Measurements from ENCODE around the gene PSMD6. TPM values are rescaled to one million over a fixed set of nuclear protein-coding genes. Genes with fewer than 3 reads are reported as not detected.

PSMD6 gene
- polyA plus RNA-seq, 1 donor from 2014 or later = 150 TPM

DNA sequence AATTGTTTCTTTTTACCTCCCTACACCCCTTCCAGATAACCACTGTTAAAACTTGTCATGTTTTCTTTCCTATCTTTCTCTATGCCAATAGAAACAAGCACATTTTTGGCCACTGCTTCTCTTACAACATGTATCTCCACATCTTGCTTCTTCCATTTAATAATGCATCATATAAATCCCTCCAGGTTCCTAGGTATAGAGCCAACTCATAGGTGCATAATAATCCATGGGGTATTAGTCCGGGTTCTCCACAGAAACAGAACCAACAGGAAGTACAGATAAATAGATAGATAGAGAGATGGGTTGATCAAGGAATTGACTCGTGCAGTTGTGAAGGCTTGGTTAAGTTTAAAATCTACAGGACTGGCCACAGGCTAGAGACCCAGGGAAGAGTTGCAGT is 41.5 kb upstream of the PSMD6 start:
- Histone ChIP-seq H3K27me3 (ENCODE audit: insufficient read depth, low read depth, low read length) (no peaks in the 10 kb centered on the region), H4K20me1 (ENCODE audit: insufficient read depth) (no peaks in the 10 kb centered on the region)
- no peak for TF ChIP-seq EZH2 (IDR thresholded peaks at IDR 0.05; ENCODE audit: borderline replicate concordance, insufficient read depth, low read length, poor library complexity, severe bottlenecking)
- no peak for TF ChIP-seq TAF1 (IDR thresholded peaks at IDR 0.05; ENCODE audit: low read depth)
- no peak for TF ChIP-seq MXI1 (conservative IDR thresholded peaks at IDR 0.05; ENCODE audit: poor library complexity, severe bottlenecking)
- no peak for TF ChIP-seq SMC3 (conservative IDR thresholded peaks at IDR 0.05; ENCODE audit: poor library complexity)
- TF ChIP-seq, protein P1, sequence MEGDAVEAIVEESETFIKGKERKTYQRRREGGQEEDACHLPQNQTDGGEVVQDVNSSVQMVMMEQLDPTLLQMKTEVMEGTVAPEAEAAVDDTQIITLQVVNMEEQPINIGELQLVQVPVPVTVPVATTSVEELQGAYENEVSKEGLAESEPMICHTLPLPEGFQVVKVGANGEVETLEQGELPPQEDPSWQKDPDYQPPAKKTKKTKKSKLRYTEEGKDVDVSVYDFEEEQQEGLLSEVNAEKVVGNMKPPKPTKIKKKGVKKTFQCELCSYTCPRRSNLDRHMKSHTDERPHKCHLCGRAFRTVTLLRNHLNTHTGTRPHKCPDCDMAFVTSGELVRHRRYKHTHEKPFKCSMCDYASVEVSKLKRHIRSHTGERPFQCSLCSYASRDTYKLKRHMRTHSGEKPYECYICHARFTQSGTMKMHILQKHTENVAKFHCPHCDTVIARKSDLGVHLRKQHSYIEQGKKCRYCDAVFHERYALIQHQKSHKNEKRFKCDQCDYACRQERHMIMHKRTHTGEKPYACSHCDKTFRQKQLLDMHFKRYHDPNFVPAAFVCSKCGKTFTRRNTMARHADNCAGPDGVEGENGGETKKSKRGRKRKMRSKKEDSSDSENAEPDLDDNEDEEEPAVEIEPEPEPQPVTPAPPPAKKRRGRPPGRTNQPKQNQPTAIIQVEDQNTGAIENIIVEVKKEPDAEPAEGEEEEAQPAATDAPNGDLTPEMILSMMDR (IDR thresholded peaks at IDR 0.05; ENCODE audit: poor library complexity, severe bottlenecking) = no peak
- TF ChIP-seq EP300 (conservative IDR thresholded peaks at IDR 0.05; ENCODE audit: poor library complexity, severe bottlenecking) = no peak

DNA sequence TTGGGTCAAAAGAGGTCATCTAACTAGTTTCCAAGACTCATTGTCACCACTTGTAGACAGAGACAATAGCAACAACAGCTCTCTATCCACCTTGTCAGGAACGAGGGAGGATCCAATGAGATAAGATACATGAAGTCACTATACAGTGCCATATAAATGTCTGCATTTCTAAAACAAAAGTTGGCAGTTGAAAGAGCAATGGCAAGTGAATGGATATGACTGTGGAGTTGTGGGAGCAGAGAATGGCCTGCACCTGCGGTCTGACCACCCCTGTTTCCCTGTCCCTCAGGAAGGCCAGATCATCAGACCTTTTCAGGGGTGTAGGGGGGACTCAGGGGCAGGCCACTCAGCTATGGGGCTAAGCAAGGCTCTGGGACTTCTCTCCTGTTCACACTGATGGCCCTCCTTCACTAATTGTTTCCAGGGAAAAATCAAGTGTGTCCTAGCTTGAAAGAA is 40.7 kb upstream of the PSMD6 start:
- Histone ChIP-seq H3K27me3 (ENCODE audit: insufficient read depth, low read depth, low read length) (no peaks in the 10 kb centered on the region), H3F3A (ENCODE audit: insufficient read depth, low read length, poor library complexity, severe bottlenecking) (no peaks in the 10 kb centered on the region), H3K4me2 (ENCODE audit: low read length) (no peak overlapping the region), H3K9me3 (ENCODE audit: low read length) (no peaks in the 10 kb centered on the region), H4K20me1 (ENCODE audit: insufficient read depth) (no peaks in the 10 kb centered on the region), H3K9me2 (ENCODE audit: insufficient read depth, low read length) (no peaks in the 10 kb centered on the region), H3K4me3 (ENCODE audit: low read length) (no peak overlapping the region), H2AFZ (ENCODE audit: low read depth, low read length) (no peak overlapping the region), H3K27ac (ENCODE audit: low read length) (no peak overlapping the region), H3K36me3 (ENCODE audit: insufficient read depth, low read length) (no peaks in the 10 kb centered on the region), H3K79me2 (replicated peaks; ENCODE audit: insufficient read depth, low read length) (no peaks in the 10 kb centered on the region), H3K9ac (ENCODE audit: low read length) (no peak overlapping the region)
- TF ChIP-seq, protein P1 (IDR thresholded peaks at IDR 0.05; ENCODE audit: poor library complexity, severe bottlenecking) = no peak
- TF ChIP-seq EZH2 (IDR thresholded peaks at IDR 0.05; ENCODE audit: borderline replicate concordance, insufficient read depth, low read length, poor library complexity, severe bottlenecking) = no peak
- no peak for TF ChIP-seq POLR2AphosphoS5 (IDR thresholded peaks at IDR 0.05)
- no peak for TF ChIP-seq MXI1 (conservative IDR thresholded peaks at IDR 0.05; ENCODE audit: poor library complexity, severe bottlenecking)
- TF ChIP-seq TAF1 (IDR thresholded peaks at IDR 0.05; ENCODE audit: low read depth) = no peak
- no peak for TF ChIP-seq RAD21 (conservative IDR thresholded peaks at IDR 0.05)
- no peak for TF ChIP-seq SMC3 (conservative IDR thresholded peaks at IDR 0.05; ENCODE audit: poor library complexity)
- TF ChIP-seq, protein P2, sequence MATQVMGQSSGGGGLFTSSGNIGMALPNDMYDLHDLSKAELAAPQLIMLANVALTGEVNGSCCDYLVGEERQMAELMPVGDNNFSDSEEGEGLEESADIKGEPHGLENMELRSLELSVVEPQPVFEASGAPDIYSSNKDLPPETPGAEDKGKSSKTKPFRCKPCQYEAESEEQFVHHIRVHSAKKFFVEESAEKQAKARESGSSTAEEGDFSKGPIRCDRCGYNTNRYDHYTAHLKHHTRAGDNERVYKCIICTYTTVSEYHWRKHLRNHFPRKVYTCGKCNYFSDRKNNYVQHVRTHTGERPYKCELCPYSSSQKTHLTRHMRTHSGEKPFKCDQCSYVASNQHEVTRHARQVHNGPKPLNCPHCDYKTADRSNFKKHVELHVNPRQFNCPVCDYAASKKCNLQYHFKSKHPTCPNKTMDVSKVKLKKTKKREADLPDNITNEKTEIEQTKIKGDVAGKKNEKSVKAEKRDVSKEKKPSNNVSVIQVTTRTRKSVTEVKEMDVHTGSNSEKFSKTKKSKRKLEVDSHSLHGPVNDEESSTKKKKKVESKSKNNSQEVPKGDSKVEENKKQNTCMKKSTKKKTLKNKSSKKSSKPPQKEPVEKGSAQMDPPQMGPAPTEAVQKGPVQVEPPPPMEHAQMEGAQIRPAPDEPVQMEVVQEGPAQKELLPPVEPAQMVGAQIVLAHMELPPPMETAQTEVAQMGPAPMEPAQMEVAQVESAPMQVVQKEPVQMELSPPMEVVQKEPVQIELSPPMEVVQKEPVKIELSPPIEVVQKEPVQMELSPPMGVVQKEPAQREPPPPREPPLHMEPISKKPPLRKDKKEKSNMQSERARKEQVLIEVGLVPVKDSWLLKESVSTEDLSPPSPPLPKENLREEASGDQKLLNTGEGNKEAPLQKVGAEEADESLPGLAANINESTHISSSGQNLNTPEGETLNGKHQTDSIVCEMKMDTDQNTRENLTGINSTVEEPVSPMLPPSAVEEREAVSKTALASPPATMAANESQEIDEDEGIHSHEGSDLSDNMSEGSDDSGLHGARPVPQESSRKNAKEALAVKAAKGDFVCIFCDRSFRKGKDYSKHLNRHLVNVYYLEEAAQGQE (IDR thresholded peaks at IDR 0.05; ENCODE audit: borderline replicate concordance) = no peak
- no peak for TF ChIP-seq EP300 (conservative IDR thresholded peaks at IDR 0.05; ENCODE audit: poor library complexity, severe bottlenecking)

More for the DNA sequence above, 41.5 kb upstream of the PSMD6 start:
- Histone ChIP-seq H3F3A (ENCODE audit: insufficient read depth, low read length, poor library complexity, severe bottlenecking) (no peaks in the 10 kb centered on the region), H2AFZ (ENCODE audit: low read depth, low read length) (no peak overlapping the region), H3K79me2 (replicated peaks; ENCODE audit: insufficient read depth, low read length) (no peaks in the 10 kb centered on the region), H3K36me3 (ENCODE audit: insufficient read depth, low read length) (no peaks in the 10 kb centered on the region), H3K4me2 (ENCODE audit: low read length) (no peak overlapping the region), H3K9ac (ENCODE audit: low read length) (no peak overlapping the region), H3K4me3 (ENCODE audit: low read length) (no peak overlapping the region), H3K27ac (ENCODE audit: low read length) (no peak overlapping the region), H3K9me3 (ENCODE audit: low read length) (no peaks in the 10 kb centered on the region), H3K9me2 (ENCODE audit: insufficient read depth, low read length) (no peaks in the 10 kb centered on the region)

Data from neural cell (in vitro differentiated cells).